ENCODE results near the gene IL10RA.

The IL10RA gene

GRCh38 chr11:118042796-118043195 is 56.6 kb downstream of the IL10RA start:
- no peak for DNase-seq (ENCODE audit: extremely low read depth, low read depth)

DNA sequence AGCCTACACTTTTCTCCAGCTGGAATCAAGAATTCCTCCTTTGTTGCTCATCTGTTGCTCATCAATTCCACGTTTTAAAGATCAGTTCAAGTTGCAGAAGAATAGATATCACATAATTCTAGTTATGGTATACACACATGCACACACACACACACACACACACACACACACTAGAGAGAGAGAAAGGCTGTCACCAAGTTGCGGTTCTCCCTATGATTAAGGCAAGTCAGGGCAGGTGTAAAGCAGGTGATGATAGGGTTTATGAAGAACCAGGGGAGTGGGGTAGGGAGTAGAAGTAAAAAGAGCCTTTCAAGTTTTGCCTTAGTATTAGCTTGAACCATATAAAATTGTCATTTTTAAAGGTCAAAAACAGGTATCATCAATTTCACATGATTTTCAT is 59.0 kb downstream of the IL10RA start:
- DNase-seq (ENCODE audit: extremely low read depth, low read depth): no peak
- TF ChIP-seq, protein P1, sequence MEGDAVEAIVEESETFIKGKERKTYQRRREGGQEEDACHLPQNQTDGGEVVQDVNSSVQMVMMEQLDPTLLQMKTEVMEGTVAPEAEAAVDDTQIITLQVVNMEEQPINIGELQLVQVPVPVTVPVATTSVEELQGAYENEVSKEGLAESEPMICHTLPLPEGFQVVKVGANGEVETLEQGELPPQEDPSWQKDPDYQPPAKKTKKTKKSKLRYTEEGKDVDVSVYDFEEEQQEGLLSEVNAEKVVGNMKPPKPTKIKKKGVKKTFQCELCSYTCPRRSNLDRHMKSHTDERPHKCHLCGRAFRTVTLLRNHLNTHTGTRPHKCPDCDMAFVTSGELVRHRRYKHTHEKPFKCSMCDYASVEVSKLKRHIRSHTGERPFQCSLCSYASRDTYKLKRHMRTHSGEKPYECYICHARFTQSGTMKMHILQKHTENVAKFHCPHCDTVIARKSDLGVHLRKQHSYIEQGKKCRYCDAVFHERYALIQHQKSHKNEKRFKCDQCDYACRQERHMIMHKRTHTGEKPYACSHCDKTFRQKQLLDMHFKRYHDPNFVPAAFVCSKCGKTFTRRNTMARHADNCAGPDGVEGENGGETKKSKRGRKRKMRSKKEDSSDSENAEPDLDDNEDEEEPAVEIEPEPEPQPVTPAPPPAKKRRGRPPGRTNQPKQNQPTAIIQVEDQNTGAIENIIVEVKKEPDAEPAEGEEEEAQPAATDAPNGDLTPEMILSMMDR (IDR thresholded peaks at IDR 0.05; ENCODE audit: low read depth, low read length): no peak

More at GRCh38 chr11:118042796-118043195, 56.6 kb downstream of the IL10RA start:
- TF ChIP-seq, protein P1 (IDR thresholded peaks at IDR 0.05; ENCODE audit: low read depth, low read length): no peak

- no peak for DNase-seq (ENCODE audit: extremely low read depth, low read depth)
- TF ChIP-seq, protein P1 (IDR thresholded peaks at IDR 0.05; ENCODE audit: low read depth, low read length): no peak
Measured at GRCh38 chr11:118046051-118046963, 60.1 kb downstream of the IL10RA start.

- DNase-seq (ENCODE audit: extremely low read depth, low read depth): no peak
- TF ChIP-seq, protein P1 (IDR thresholded peaks at IDR 0.05; ENCODE audit: low read depth, low read length): no peak
Measured at GRCh38 chr11:118046964-118047700, 60.9 kb downstream of the IL10RA start.

DNA sequence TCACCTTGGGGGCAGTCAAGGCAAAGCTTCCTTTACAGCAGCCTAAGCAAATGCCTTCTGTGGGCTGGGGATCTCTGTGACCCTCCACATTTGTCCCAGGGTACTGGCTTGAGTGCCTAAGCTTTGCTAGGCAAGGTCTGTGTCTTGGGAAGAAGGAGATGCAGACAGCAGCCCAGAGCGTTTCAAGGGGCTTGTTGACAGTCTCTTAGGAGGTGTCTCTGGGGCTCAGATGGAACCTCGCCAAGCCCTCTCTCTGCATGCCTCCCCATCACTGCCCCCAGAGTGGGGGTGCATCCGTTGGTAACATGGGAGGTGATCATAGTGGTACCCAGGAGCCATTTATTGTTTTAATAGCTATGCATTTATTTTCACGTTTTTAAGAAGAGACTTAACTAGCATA is 61.6 kb downstream of the IL10RA start:
- TF ChIP-seq, protein P1 (IDR thresholded peaks at IDR 0.05; ENCODE audit: low read depth, low read length): no peak
- DNase-seq (ENCODE audit: extremely low read depth, low read depth): no peak

DNA sequence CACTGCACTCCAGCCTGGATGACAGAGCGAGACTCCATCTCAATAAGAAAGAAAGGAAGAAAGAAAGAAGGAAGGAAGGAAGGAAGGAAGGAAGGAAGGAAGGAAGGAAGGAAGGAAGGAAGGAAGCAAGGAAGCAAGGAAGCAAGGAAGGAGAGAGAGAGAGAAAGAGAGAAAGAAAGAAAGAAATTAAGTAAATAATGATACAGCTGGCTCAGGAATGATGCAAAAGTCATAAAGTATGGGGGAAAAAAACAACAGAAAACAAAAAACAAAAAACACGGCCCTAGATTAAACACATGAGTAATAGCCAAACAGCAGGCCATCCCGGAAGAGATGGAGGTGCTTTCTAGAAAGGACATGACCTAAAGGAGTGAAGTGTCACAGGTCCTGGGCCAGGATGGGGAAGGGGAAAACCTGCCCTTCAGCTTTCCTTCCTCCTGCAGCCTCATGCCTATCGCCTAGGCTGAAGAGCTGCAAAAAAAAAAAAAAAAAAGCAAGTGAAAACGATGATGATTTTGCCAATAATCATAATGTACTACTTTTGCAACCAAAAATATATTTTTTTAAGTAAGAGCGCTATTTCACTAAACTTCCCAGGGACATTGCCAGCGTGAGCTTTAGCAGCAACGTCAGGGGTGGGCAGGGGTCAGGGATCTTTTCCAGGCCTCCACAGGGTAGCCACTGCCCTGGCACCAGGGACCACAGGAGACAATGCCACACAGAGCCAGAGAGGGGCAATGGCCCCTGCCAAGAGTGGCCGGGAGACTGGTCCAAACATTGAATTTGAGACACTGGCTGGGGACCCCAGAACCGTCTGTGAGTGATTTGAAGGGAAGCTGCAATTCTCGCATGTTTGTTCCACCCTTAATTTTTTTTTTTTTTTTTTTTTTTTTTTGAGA is 62.5 kb downstream of the IL10RA start:
- DNase-seq (ENCODE audit: extremely low read depth, low read depth): no peak
- TF ChIP-seq, protein P1 (IDR thresholded peaks at IDR 0.05; ENCODE audit: low read depth, low read length): no peak

All from AG09319 (cell line).